ENCODE results near the gene BCKDHA.

DNA sequence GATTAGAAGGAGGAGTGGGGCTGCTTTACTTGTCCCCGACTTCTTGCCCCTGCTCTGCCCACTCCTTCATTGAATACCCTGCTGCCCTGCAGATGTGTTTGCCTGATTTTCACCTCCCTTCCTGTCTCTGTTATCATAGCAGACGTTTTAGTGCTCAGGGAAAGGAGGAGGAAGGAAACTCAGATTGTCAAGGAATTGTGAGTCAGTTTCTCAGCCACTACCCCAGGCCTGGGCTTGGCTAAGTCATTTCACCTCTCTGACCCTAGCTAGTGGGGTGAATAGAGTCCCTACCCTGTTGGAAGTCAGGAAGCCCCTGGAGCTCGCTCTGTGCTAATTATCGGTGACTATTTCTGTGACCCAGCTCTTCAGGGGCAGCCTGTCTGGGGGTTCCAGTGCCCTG, 3.9 kb downstream of the BCKDHA start:
- TF ChIP-seq POLR2AphosphoS5 (IDR thresholded peaks at IDR 0.05) = no peak
- TF ChIP-seq POLR2A (IDR thresholded peaks at IDR 0.05; ENCODE audit: low read depth) = no peak

All from esophagus muscularis mucosa (tissue), 2 donors.